Esophagus muscularis mucosa (tissue), 4 donors: ENCODE measurements around the gene RHO. TPM values are rescaled to one million over a fixed set of nuclear protein-coding genes. Genes with fewer than 3 reads are reported as not detected.
"Not testable (repeated sequence)": the region's sequence is repeated elsewhere in the genome, so short reads cannot be mapped to it uniquely, and the experiment has no call there.

ENCODE experiments used
- DNase-seq: peaks from one replicate; pipeline ENCODE4 v3.0.0-alpha.2; 2017; ENCODE audit errors: extremely low spot score
- H3K27ac ChIP-seq, 4 donors: fragments of 200-600 bp; sonication (generic); replicated peaks in 1 of 4; 1 replicate in 3 of 4; 2 replicates in 1 of 4; pipeline ENCODE4 v1.5.1; 2016 to 2019; ENCODE audit warnings: mild to moderate bottlenecking in 1 of 4
- H3K27me3 ChIP-seq, 4 donors: fragments of 200-600 bp; sonication (generic); one replicate each; pipeline versions ENCODE4 v1.5.1 to v1.6.0; 2016 to 2019
- H3K36me3 ChIP-seq, 4 donors: fragments of 200-600 bp; sonication (generic); one replicate each; pipeline ENCODE4 v1.5.1; 2016 to 2019
- H3K4me1 ChIP-seq, 4 donors: fragments of 200-600 bp; sonication (generic); one replicate each; pipeline ENCODE4 v1.5.1; 2016 to 2019
- H3K4me3 ChIP-seq, 4 donors: fragments of 200-600 bp; sonication (generic); 1 replicate in 2 of 4; 2 replicates in 2 of 4; pipeline ENCODE4 v1.5.1; 2016 to 2019; ENCODE audit warnings: mild to moderate bottlenecking in 4 of 4, moderate library complexity in 1 of 4
- H3K9me3 ChIP-seq, 4 donors: fragments of 200-600 bp; sonication (generic); 1 replicate in 3 of 4; 2 replicates in 1 of 4; pipeline ENCODE4 v1.5.1; 2016 to 2019
- EP300 ChIP-seq: sonication (generic); formaldehyde crosslinking; IDR thresholded peaks from one replicate; pipeline ENCODE4 v1.6.1; 2017; ENCODE audit warnings: antibody characterized with exemption
- POLR2A ChIP-seq: fragments of 450-650 bp; IDR thresholded peaks from one replicate; pipeline ENCODE4 v1.6.1; 2017; ENCODE audit warnings: antibody characterized with exemption, moderate library complexity, mild to moderate bottlenecking, low read depth
- POLR2AphosphoS5 ChIP-seq, 2 donors: sonication (generic); formaldehyde crosslinking; IDR thresholded peaks; one replicate each; pipeline ENCODE4 v1.6.1; 2017; ENCODE audit warnings: antibody characterized with exemption in 2 of 2
- WGBS: methylation state at CpG from one replicate; pipeline ENCODE4 v1.1.5; 2018; 5-methylcytosine and 5-hydroxymethylcytosine counted together
- intact Hi-C: fragments of 100-400 bp; cut with DNase I; formaldehyde crosslinking; loops from one replicate; pipeline ENCODE4 v1.15.1; 2023
- total RNA-seq, 4 donors: library from RNA; depleted of rRNA; stranded (reverse); fragments of >200 nt; gene quantifications; one replicate each; pipeline versions ENCODE4 v1.1.0 to v1.2.1, GENCODE V29; 2016
- TF ChIP-seq, protein P1 (sequence below), 3 experiments: fragments of 200-600 bp in 2 of 3; fragments of 450-650 bp in 1 of 3; sonication (generic) in 2 of 3; IDR thresholded peaks; one replicate each; pipeline ENCODE4 v1.5.1; 2017 to 2019; ENCODE audit warnings: antibody characterized with exemption in 3 of 3, mild to moderate bottlenecking in 2 of 3, moderate library complexity in 1 of 3

Gene RHO
- total RNA-seq: not detected

DNA sequence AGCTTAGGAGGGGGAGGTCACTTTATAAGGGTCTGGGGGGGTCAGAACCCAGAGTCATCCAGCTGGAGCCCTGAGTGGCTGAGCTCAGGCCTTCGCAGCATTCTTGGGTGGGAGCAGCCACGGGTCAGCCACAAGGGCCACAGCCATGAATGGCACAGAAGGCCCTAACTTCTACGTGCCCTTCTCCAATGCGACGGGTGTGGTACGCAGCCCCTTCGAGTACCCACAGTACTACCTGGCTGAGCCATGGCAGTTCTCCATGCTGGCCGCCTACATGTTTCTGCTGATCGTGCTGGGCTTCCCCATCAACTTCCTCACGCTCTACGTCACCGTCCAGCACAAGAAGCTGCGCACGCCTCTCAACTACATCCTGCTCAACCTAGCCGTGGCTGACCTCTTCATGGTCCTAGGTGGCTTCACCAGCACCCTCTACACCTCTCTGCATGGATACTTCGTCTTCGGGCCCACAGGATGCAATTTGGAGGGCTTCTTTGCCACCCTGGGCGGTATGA lies at the start of gene RHO:
Gene RHO (plus strand): TSS at position 51 of the 512 bp plus-strand sequence. CDS start 95 bp downstream, at position 146.
- TF ChIP-seq, protein P1, sequence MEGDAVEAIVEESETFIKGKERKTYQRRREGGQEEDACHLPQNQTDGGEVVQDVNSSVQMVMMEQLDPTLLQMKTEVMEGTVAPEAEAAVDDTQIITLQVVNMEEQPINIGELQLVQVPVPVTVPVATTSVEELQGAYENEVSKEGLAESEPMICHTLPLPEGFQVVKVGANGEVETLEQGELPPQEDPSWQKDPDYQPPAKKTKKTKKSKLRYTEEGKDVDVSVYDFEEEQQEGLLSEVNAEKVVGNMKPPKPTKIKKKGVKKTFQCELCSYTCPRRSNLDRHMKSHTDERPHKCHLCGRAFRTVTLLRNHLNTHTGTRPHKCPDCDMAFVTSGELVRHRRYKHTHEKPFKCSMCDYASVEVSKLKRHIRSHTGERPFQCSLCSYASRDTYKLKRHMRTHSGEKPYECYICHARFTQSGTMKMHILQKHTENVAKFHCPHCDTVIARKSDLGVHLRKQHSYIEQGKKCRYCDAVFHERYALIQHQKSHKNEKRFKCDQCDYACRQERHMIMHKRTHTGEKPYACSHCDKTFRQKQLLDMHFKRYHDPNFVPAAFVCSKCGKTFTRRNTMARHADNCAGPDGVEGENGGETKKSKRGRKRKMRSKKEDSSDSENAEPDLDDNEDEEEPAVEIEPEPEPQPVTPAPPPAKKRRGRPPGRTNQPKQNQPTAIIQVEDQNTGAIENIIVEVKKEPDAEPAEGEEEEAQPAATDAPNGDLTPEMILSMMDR (IDR thresholded peaks at IDR 0.05): no peak
- TF ChIP-seq POLR2A: no peak
- TF ChIP-seq EP300: no peak
- no peak for TF ChIP-seq POLR2AphosphoS5 (IDR thresholded peaks at IDR 0.05)
- H3K27ac ChIP-seq: no peak within 1 kb of the TSS
- WGBS: 89% methylated on average over 17 of the region's 18 CpGs
- no peaks in the 10 kb centered on the region for H3K27me3 ChIP-seq
- no peak within 1 kb of the TSS for H3K4me3 ChIP-seq
- H3K9me3 ChIP-seq: no peaks in the 10 kb centered on the region
- H3K36me3 ChIP-seq: no peaks in the 10 kb centered on the region
- intact Hi-C loops: no loop called here
- no peak for DNase-seq
- peaks cover 0 to 2% (median 0%) of the 10 kb centered on the region in 4 donors for H3K4me1 ChIP-seq

- Histone ChIP-seq H3K4me1 (peaks cover 15 to 34% (median 21%) of the 10 kb centered on the region in 4 donors), H3K27ac (peak overlapping the region in 2 of 4 donors; percentile 32 to 53), H3K36me3 (peaks cover 18 to 90% (median 73%) of the 10 kb centered on the region in 4 donors)
- H3K27me3 ChIP-seq, H3K9me3 ChIP-seq, H3K4me3 ChIP-seq, intact Hi-C loops, DNase-seq: not testable (repeated sequence)
- 46% methylated on average over 5 of the region's 11 CpGs for WGBS
Measured at GRCh38 chr3:129481225-129481765, 47.1 kb upstream of the RHO start.

DNA sequence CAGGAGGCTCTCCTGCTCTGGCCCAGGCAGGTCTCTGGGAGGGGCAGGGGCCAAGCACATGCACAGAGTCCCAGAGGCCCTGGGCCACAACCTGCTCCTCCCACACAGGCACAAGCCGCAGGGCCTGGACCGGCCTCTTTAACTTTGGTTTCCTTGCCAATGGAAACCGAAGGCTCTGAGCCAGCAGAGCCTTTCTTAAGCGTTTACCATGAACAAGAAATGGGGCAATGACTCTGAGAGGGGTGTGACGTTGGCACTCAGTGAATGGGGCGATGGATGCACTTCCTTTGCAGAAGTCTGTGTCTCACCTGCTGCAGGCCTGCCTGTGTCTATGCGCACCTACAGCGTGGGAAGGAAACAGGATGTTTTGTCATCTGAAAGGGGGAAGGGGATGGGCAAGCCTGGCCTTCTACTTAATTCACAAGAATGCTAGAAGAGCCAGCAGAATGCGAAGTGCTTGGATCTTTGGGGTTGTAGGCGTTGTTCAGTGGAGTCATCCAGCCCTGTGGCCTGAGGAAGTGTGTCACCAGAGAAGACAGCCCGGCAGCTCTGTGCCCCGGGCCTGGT lies 46.6 kb upstream of the RHO start:
- intact Hi-C loops: no loop called here
- Histone ChIP-seq H3K9me3 (no peaks in the 10 kb centered on the region), H3K4me1 (peaks cover 20 to 37% (median 27%) of the 10 kb centered on the region in 4 donors), H3K27me3 (no peaks in the 10 kb centered on the region), H3K27ac (peak overlapping the region in 2 of 4 donors; percentile 32 to 53), H3K36me3 (peaks cover 14 to 90% (median 67%) of the 10 kb centered on the region in 4 donors), H3K4me3 (no peak overlapping the region)
- WGBS: 73% methylated on average over 10 of the region's 12 CpGs
- TF ChIP-seq POLR2A (no peak), POLR2AphosphoS5 (IDR thresholded peaks at IDR 0.05) (no peak)
- TF ChIP-seq, protein P1 (IDR thresholded peaks at IDR 0.05): no peak
- no peak for DNase-seq

DNA sequence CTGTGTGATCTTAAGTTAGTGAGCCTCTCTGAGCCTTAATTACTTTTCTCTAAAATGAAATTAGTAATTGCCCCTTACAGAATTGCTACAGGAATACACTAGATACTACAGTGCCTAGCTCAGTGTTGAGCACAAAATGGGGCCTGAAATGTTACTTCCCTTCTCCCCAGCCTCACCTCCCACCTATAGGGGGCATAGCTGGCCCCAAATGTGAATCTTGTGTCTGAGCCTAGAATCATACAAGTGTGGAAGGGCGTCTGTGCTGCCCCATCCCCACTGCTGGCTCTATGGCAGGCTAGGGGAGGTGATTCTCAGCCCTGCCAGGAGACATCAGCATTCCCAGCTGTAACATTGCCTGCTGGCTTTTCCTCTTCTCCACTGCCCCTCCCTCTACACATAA lies 45.7 kb upstream of the RHO start:
- Histone ChIP-seq H3K27me3 (no peaks in the 10 kb centered on the region), H3K4me3 (no peak overlapping the region), H3K27ac (peak overlapping the region in 2 of 4 donors; percentile 31 to 53), H3K4me1 (peaks cover 21 to 37% (median 28%) of the 10 kb centered on the region in 4 donors), H3K9me3 (no peaks in the 10 kb centered on the region), H3K36me3 (peaks cover 14 to 90% (median 60%) of the 10 kb centered on the region in 4 donors)
- intact Hi-C loops: no loop called here
- no peak for TF ChIP-seq EP300
- no peak for TF ChIP-seq POLR2AphosphoS5 (IDR thresholded peaks at IDR 0.05)
- TF ChIP-seq, protein P1 (IDR thresholded peaks at IDR 0.05): no peak
- TF ChIP-seq POLR2A: no peak
- no peak for DNase-seq
- 67% methylated on average over 1 of the region's 1 CpG for WGBS

DNA sequence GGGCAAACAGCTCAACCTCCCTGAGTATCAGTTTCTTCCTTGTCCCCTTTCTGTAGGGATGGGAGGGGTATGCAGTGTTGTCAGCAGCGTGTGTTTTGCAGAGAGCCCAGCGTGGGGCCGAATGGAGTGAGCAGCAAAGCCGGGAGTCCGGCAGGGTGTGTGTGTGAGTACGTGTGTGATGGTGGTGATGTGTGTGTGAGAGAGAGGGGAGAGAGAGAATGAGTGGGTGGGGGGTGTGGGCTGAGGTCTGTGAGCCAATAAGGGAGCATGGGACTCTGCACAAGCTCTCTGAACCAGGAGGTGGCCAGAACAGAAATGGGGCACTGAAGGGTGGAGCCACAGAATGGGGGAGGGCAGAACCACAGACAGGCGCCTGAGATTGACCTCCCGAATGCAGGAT lies 44.6 kb upstream of the RHO start:
- Histone ChIP-seq H3K4me1 (peaks cover 21 to 37% (median 28%) of the 10 kb centered on the region in 4 donors), H3K27me3 (no peaks in the 10 kb centered on the region), H3K27ac (no peak overlapping the region), H3K36me3 (peaks cover 11 to 85% (median 55%) of the 10 kb centered on the region in 4 donors), H3K9me3 (no peaks in the 10 kb centered on the region), H3K4me3 (no peak overlapping the region)
- WGBS: 92% methylated on average over 8 of the region's 8 CpGs
- intact Hi-C loops: no loop called here
- no peak for DNase-seq
- TF ChIP-seq POLR2A: no peak
- TF ChIP-seq EP300: no peak
- no peak for TF ChIP-seq POLR2AphosphoS5 (IDR thresholded peaks at IDR 0.05)
- TF ChIP-seq, protein P1 (IDR thresholded peaks at IDR 0.05): no peak

GRCh38 chr3:129485146-129485545 lies 43.3 kb upstream of the RHO start:
- intact Hi-C loops, H3K27me3 ChIP-seq, H3K4me3 ChIP-seq, DNase-seq, H3K9me3 ChIP-seq: not testable (repeated sequence)
- Histone ChIP-seq H3K4me1 (peaks cover 21 to 40% (median 30%) of the 10 kb centered on the region in 4 donors), H3K36me3 (peaks cover 1 to 79% (median 48%) of the 10 kb centered on the region in 4 donors), H3K27ac (peak overlapping the region in 2 of 4 donors; percentile 33 to 41)
- WGBS: 96% methylated on average over 6 of the region's 6 CpGs
